Epidermal melanocyte (primary cell): ENCODE measurements around the gene ERVK3-1.
"Not testable (repeated sequence)": the region's sequence is repeated elsewhere in the genome, so short reads cannot be mapped to it uniquely, and the experiment has no call there.

Experiments
- DNase-seq: peaks from one replicate; pipeline ENCODE4 v3.0.0; 2011; ENCODE audit warnings: low spot score; ENCODE audit not compliant: insufficient read length

Gene ERVK3-1

GRCh38 chr19:58305065-58305931 is at the start of gene ERVK3-1:
Gene ERVK3-1, plus strand, starts transcription at chr19:58305377. Its CDS starts 6,792 bp downstream, at chr19:58312169.
- peak; percentile 98 for DNase-seq

- DNase-seq = not testable (repeated sequence)
Measured at GRCh38 chr19:58258259-58258658, 46.9 kb upstream of the ERVK3-1 start.

GRCh38 chr19:58261600-58261967 is 43.6 kb upstream of the ERVK3-1 start:
- DNase-seq = no peak

GRCh38 chr19:58261968-58262921 is 42.9 kb upstream of the ERVK3-1 start:
- DNase-seq = no peak

GRCh38 chr19:58262922-58263296 is 42.3 kb upstream of the ERVK3-1 start:
- no peak for DNase-seq

GRCh38 chr19:58265100-58265499 is 40.1 kb upstream of the ERVK3-1 start:
- no peak for DNase-seq

- DNase-seq = no peak
Measured at GRCh38 chr19:58268344-58268743, 36.8 kb upstream of the ERVK3-1 start.

GRCh38 chr19:58274771-58275201 is 30.4 kb upstream of the ERVK3-1 start:
- DNase-seq = no peak

- no peak for DNase-seq
Measured at GRCh38 chr19:58275564-58275963, 29.6 kb upstream of the ERVK3-1 start.

- no peak for DNase-seq
Measured at GRCh38 chr19:58277197-58277596, 28.0 kb upstream of the ERVK3-1 start.

- no peak for DNase-seq
Measured at GRCh38 chr19:58277748-58278540, 27.2 kb upstream of the ERVK3-1 start.

- peak; percentile 99 for DNase-seq
Measured at GRCh38 chr19:58278541-58279041, 26.6 kb upstream of the ERVK3-1 start, which contains the start of gene ZNF8. Gene ZNF8, plus strand, starts transcription at chr19:58278955. Its CDS starts 127 bp downstream, at chr19:58279082.

GRCh38 chr19:58279042-58279924 is 25.9 kb upstream of the ERVK3-1 start:
- DNase-seq = no peak

- no peak for DNase-seq
Measured at GRCh38 chr19:58279925-58280316, 25.3 kb upstream of the ERVK3-1 start.

GRCh38 chr19:58284199-58284598 is 21.0 kb upstream of the ERVK3-1 start:
- DNase-seq = no peak

- no peak for DNase-seq
Measured at GRCh38 chr19:58291943-58292342, 13.2 kb upstream of the ERVK3-1 start.

GRCh38 chr19:58294743-58295374 is 10.3 kb upstream of the ERVK3-1 start:
- no peak for DNase-seq

- no peak for DNase-seq
Measured at GRCh38 chr19:58296104-58296503, 9.1 kb upstream of the ERVK3-1 start.

GRCh38 chr19:58300620-58301019 is 4.6 kb upstream of the ERVK3-1 start:
- DNase-seq = no peak
